Measurements from ENCODE around the gene PARD3B. TPM values are rescaled to one million over a fixed set of nuclear protein-coding genes. Genes with fewer than 3 reads are reported as not detected.

PARD3B gene
- total and polyA plus RNA-seq, 2 of the 8 experiments (the other 6 are each of a cell fraction or from before 2014, with no cell fraction given): 1.2 to 5.7 TPM

DNA sequence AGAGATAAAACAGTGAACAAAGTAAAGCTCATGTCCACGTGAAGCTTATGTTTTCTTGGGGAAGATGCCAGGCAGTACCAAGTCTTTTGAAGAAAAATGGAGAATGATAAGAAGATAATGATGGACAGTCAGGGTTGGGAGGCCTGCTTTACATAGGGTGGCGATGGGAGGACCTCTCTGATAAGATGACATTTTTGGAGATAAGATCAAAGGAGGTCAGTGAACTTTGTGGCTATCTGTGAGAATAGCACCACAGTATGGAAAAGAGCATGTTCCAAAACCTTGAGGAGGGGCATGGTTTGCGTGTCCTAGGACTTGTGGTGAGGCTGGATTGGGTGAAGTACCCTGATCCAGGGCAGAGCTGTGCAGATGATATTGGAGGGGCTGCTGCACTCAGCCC is 675.3 kb downstream of the PARD3B start (continued):
- TF ChIP-seq, protein P1, sequence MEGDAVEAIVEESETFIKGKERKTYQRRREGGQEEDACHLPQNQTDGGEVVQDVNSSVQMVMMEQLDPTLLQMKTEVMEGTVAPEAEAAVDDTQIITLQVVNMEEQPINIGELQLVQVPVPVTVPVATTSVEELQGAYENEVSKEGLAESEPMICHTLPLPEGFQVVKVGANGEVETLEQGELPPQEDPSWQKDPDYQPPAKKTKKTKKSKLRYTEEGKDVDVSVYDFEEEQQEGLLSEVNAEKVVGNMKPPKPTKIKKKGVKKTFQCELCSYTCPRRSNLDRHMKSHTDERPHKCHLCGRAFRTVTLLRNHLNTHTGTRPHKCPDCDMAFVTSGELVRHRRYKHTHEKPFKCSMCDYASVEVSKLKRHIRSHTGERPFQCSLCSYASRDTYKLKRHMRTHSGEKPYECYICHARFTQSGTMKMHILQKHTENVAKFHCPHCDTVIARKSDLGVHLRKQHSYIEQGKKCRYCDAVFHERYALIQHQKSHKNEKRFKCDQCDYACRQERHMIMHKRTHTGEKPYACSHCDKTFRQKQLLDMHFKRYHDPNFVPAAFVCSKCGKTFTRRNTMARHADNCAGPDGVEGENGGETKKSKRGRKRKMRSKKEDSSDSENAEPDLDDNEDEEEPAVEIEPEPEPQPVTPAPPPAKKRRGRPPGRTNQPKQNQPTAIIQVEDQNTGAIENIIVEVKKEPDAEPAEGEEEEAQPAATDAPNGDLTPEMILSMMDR (IDR thresholded peaks at IDR 0.05; ENCODE audit: control extremely low read depth in 1 of 3, insufficient read depth in 1 of 3, low read depth in 1 of 3, low read length in 3 of 3): no peak
- no peak for TF ChIP-seq FOSL1 (IDR thresholded peaks at IDR 0.05; ENCODE audit: insufficient read depth, low read depth, low read length)
- TF ChIP-seq PHF8 (conservative IDR thresholded peaks at IDR 0.05; ENCODE audit: low read depth, low read length): no peak
- TF ChIP-seq CHD2 (IDR thresholded peaks at IDR 0.05; ENCODE audit: low read length): no peak
- TF ChIP-seq TEAD4 (IDR thresholded peaks at IDR 0.05; ENCODE audit: low read depth, low read length): no peak
- no peak for TF ChIP-seq BRCA1 (IDR thresholded peaks at IDR 0.05; ENCODE audit: low read depth, low read length)
- no peak for TF ChIP-seq TCF12 (IDR thresholded peaks at IDR 0.05; ENCODE audit: low read depth, low read length)

Measured in H1 (cell line).